ENCODE measurements around the gene CNTNAP5.

Gene CNTNAP5

GRCh38 chr2:124025171-124025580 lies at the start of gene CNTNAP5:
CNTNAP5 (plus strand) TSS chr2:124025287; CDS start chr2:124025651, 364 bp downstream.
- no peak for DNase-seq

- DNase-seq, result no peak
Measured at GRCh38 chr2:123976054-123976648, 48.9 kb upstream of the CNTNAP5 start.

GRCh38 chr2:123993728-123994323 lies 31.3 kb upstream of the CNTNAP5 start:
- DNase-seq, result no peak

GRCh38 chr2:123999681-124000080 lies 25.4 kb upstream of the CNTNAP5 start:
- DNase-seq, result no peak

- no peak for DNase-seq
Measured at GRCh38 chr2:124001696-124002430, 23.2 kb upstream of the CNTNAP5 start.

- DNase-seq, result no peak
Measured at GRCh38 chr2:124018890-124019289, 6.2 kb upstream of the CNTNAP5 start.

- no peak for DNase-seq
Measured at GRCh38 chr2:124024561-124025170, 421 bp upstream of the CNTNAP5 start.

GRCh38 chr2:124025891-124026434 lies 876 bp downstream of the CNTNAP5 start:
- DNase-seq, result no peak

- DNase-seq, result no peak
Measured at GRCh38 chr2:124026503-124026902, 1.4 kb downstream of the CNTNAP5 start.

GRCh38 chr2:124027182-124027581 lies 2.1 kb downstream of the CNTNAP5 start:
- DNase-seq, result peak; percentile 66

GRCh38 chr2:124032799-124033198 lies 7.7 kb downstream of the CNTNAP5 start:
- DNase-seq, result no peak

GRCh38 chr2:124034265-124034664 lies 9.2 kb downstream of the CNTNAP5 start:
- DNase-seq, result no peak

- DNase-seq, result no peak
Measured at GRCh38 chr2:124035001-124035400, 9.9 kb downstream of the CNTNAP5 start.

- DNase-seq, result no peak
Measured at GRCh38 chr2:124039032-124039431, 13.9 kb downstream of the CNTNAP5 start.

GRCh38 chr2:124039762-124040291 lies 14.7 kb downstream of the CNTNAP5 start:
- no peak for DNase-seq

GRCh38 chr2:124045894-124046293 lies 20.8 kb downstream of the CNTNAP5 start:
- DNase-seq, result no peak

GRCh38 chr2:124046332-124046731 lies 21.2 kb downstream of the CNTNAP5 start:
- DNase-seq, result peak; percentile 2

GRCh38 chr2:124048102-124048501 lies 23.0 kb downstream of the CNTNAP5 start:
- no peak for DNase-seq

GRCh38 chr2:124048664-124049063 lies 23.6 kb downstream of the CNTNAP5 start:
- DNase-seq, result no peak

- DNase-seq, result no peak
Measured at GRCh38 chr2:124049136-124049535, 24.0 kb downstream of the CNTNAP5 start.

GRCh38 chr2:124050833-124051497 lies 25.9 kb downstream of the CNTNAP5 start:
- DNase-seq, result no peak

GRCh38 chr2:124053796-124054195 lies 28.7 kb downstream of the CNTNAP5 start:
- DNase-seq, result no peak

- no peak for DNase-seq
Measured at GRCh38 chr2:124063596-124063995, 38.5 kb downstream of the CNTNAP5 start.
